Panc1 (cell line): ENCODE measurements around the gene ZNF385C.

Experiments
- CTCF ChIP-seq: fragments of 450-650 bp; IDR thresholded peaks from 2 replicates; pipeline ENCODE4 v1.5.1; 2017; ENCODE audit warnings: mild to moderate bottlenecking
- POLR2AphosphoS5 ChIP-seq: IDR thresholded peaks from 2 replicates; pipeline ENCODE4 v1.6.1; 2012; ENCODE audit warnings: mild to moderate bottlenecking, low read depth, low read length, moderate library complexity
- SIN3A ChIP-seq: IDR thresholded peaks from 2 replicates; pipeline ENCODE4 v1.6.1; 2012; ENCODE audit warnings: low read depth, mild to moderate bottlenecking, low read length, moderate library complexity, borderline replicate concordance; ENCODE audit not compliant: insufficient read depth
- TCF7L2 ChIP-seq: IDR thresholded peaks from 2 replicates; pipeline ENCODE4 v1.6.1; 2011; ENCODE audit warnings: mild to moderate bottlenecking, low read depth, low read length, inconsistent platforms
- TF ChIP-seq, protein P1 (sequence below), 2 experiments: IDR thresholded peaks; 2 replicates each; pipeline ENCODE4 v1.6.1; 2011 to 2012; ENCODE audit warnings: low read depth in 2 of 2, control low read depth in 1 of 2, low read length in 1 of 2, mild to moderate bottlenecking in 1 of 2, moderate library complexity in 1 of 2; ENCODE audit not compliant: insufficient read depth in 1 of 2

- TF ChIP-seq CTCF: no peak
- TF ChIP-seq POLR2AphosphoS5: no peak
- no peak for TF ChIP-seq SIN3A
- TF ChIP-seq, protein P1, sequence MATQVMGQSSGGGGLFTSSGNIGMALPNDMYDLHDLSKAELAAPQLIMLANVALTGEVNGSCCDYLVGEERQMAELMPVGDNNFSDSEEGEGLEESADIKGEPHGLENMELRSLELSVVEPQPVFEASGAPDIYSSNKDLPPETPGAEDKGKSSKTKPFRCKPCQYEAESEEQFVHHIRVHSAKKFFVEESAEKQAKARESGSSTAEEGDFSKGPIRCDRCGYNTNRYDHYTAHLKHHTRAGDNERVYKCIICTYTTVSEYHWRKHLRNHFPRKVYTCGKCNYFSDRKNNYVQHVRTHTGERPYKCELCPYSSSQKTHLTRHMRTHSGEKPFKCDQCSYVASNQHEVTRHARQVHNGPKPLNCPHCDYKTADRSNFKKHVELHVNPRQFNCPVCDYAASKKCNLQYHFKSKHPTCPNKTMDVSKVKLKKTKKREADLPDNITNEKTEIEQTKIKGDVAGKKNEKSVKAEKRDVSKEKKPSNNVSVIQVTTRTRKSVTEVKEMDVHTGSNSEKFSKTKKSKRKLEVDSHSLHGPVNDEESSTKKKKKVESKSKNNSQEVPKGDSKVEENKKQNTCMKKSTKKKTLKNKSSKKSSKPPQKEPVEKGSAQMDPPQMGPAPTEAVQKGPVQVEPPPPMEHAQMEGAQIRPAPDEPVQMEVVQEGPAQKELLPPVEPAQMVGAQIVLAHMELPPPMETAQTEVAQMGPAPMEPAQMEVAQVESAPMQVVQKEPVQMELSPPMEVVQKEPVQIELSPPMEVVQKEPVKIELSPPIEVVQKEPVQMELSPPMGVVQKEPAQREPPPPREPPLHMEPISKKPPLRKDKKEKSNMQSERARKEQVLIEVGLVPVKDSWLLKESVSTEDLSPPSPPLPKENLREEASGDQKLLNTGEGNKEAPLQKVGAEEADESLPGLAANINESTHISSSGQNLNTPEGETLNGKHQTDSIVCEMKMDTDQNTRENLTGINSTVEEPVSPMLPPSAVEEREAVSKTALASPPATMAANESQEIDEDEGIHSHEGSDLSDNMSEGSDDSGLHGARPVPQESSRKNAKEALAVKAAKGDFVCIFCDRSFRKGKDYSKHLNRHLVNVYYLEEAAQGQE (IDR thresholded peaks at IDR 0.05; ENCODE audit: insufficient read depth in 1 of 2, low read depth in 2 of 2, low read length in 1 of 2): no peak
- no peak for TF ChIP-seq TCF7L2
Measured at GRCh38 chr17:42055496-42055895, 42.8 kb downstream of the ZNF385C start.
